NCI-H748 (cell line): ENCODE results near the gene IFIT3.

Source experiments
- DNase-seq: peaks from one replicate; lab custom pipeline; 2025; ENCODE audit not compliant: unreplicated experiment; lab: John Stamatoyannopoulos, UW

The IFIT3 gene

DNA sequence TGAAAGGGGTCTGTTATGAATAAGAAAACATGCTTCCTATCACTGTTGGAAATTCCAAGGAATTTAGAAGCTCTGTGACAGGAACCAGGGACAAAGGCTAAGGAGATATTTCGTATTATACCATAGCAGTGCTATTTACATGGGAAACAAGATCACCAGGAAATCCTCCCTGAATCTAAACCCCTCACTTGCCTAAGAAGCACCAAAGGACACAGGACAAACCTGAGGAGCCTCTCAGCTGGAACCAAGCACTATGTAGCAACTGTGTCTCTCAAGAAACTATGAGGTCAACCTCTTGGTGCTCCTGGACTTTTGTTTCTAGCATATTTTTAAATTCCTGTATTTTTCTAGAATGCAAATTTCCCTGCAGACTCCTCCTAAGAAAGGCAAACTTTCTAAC lies 29.3 kb downstream of the IFIT3 start:
- no peak for DNase-seq

GRCh38 chr10:89357975-89358374 lies 30.2 kb downstream of the IFIT3 start:
- no peak for DNase-seq

- DNase-seq, result peak; percentile 84
Observed at GRCh38 chr10:89360157-89360556, 32.4 kb downstream of the IFIT3 start.

GRCh38 chr10:89362929-89363328 lies 35.1 kb downstream of the IFIT3 start:
- no peak for DNase-seq

DNA sequence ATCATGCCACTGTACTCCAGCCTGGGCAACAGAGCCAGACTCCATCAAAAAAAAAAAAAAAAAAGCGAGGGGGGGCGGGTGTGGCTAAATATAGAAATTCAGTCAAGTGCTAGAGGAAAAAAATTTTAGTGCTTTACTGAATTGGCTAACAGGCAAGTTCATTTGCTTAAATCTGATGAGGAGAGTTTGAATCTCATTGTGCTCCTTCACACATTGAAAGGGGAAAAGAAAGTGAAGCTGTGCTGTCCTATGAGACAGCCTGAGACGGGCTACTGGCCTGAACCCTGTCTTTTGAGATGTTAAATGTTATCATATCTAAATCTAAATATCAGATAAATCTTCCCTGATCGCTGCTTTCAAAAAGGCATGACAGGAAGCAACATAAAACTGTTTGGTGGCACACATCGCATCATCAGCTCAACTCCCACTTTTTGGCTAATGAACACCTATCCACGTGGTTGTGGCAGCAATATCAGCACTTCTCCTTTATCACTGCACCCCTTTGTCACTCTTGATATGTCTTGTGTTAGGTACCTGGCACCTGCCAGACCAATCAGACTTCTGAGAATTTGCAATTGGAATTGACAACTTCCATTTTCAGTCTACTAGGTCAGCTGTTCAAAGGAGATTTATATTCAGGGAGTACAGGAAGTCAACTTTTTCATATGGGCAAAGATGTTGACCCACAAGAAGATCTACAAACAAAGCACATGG lies 36.1 kb downstream of the IFIT3 start:
- no peak for DNase-seq

DNA sequence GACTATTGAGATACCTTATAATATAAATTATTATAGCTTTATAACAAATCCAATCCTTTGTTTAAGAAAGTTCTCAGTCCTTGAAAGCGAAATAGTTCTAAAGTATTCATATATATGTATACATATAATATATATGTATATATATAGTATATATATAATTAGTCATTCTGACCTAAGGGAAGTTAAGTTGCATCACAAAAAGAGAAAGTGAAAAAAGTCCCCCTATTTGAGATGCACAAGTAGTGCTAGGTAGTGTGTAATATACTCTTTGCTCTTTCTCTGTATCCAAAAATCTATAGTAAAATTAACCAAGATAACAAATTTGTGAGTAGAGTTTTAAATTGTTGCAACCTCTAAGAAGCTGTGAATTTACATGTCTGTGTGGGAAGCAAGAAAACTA lies 36.7 kb downstream of the IFIT3 start:
- DNase-seq, result no peak

GRCh38 chr10:89367529-89367928 lies 39.7 kb downstream of the IFIT3 start:
- DNase-seq, result peak; percentile 90

DNA sequence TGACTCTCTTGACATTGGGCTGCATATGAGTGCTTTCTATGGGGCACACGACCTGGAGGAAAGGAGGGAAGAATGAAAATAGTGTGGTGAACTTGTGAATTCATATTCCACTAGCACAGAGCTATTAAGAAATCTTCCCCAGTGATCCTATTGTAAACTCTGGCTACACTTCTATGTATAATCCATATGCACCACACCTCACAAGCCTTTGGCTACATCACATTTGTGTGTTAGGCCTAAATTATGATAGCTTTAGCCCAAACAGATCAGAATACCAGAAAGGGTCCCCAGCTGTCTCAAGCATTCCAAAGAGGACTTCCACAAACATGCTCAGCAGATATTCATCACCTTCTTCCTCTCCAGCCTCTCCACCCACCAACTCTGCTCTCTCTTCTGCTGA lies 40.3 kb downstream of the IFIT3 start:
- DNase-seq, result no peak

DNA sequence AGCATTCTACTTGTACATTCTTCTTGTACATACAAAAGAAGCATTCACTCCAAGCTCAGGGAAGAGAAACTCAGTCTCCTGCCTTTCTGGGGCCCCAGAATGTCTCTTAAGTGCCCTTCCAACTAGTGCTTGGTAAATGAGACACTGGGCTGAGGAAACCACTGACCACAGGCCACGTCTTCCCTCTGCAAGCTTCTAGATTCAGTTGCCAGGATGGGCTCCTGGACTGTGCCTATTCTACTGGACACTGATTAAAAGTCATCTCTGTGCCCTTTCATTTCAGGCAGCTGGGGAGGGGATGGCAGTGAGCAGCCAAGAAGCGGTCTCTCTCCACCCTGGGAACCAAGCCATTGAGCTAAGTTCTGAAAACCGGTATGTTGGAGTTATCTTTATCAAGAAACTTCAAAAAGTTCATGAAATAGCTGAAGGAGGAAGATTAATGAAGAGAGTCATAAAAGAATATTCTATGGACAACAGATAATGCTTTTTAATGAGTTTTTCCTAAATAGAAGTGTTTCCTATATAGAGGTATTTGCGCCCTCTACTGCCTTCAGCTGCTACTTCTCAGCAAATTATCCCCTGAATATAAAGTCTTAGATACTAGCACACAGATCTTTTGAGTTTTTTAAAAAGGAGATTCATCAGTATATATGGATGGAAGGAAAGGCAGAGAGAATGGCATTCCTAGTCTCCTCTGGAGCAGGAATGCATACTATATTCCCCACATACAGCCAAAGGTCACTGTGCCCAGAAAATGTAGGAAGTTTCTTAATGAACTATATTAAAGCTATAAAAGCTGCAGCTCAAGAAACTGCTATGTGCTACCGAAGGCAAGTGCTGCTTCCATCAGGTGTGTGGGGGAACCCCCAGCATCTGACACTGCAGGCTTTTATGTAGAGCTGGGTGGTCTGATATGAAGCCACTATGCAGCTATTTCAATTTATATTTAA lies 41.6 kb downstream of the IFIT3 start:
- DNase-seq, result peak; percentile 21

DNA sequence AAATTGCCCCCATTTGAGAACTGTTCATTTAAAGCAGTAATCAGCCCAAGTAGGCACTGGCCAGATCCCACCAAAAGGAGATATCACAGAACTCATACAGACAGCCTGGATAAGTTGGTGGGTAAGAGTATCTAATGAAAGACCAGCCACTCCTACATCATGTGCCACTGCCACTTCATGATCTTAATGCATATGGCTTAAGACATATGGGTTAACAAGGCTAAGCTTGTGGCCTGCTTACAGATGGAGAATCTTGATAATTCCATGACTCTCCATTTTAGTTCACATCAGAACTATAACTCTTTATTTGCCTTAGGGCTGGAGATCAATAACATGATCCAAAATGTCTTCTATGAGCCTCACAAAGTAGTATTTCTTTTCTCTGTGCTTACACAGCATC lies 43.3 kb downstream of the IFIT3 start:
- no peak for DNase-seq

- no peak for DNase-seq
Observed at GRCh38 chr10:89371987-89372386, 44.2 kb downstream of the IFIT3 start.

- DNase-seq, result peak; percentile 15
Observed at GRCh38 chr10:89373916-89374711, 46.3 kb downstream of the IFIT3 start.

DNA sequence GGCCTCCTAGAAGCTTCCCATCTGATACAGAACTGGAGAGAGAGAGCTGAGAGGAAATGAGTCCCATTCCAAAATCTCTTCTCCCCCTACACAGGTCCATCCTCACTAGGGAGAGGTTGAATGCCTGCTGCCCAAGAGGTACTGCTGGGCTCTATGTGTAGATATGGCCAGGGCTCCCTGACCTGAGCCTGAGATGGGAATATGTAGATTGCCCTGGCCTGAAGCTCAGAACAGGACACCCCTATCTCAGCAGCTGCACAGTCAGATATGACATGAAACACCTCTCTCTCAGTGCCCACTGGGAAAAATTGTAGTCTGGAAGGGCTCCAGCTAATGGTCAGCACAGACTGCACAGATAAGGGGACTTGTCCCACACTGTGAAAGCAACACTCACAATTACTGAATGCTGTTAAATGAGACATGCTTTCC lies 46.9 kb downstream of the IFIT3 start:
- no peak for DNase-seq

DNA sequence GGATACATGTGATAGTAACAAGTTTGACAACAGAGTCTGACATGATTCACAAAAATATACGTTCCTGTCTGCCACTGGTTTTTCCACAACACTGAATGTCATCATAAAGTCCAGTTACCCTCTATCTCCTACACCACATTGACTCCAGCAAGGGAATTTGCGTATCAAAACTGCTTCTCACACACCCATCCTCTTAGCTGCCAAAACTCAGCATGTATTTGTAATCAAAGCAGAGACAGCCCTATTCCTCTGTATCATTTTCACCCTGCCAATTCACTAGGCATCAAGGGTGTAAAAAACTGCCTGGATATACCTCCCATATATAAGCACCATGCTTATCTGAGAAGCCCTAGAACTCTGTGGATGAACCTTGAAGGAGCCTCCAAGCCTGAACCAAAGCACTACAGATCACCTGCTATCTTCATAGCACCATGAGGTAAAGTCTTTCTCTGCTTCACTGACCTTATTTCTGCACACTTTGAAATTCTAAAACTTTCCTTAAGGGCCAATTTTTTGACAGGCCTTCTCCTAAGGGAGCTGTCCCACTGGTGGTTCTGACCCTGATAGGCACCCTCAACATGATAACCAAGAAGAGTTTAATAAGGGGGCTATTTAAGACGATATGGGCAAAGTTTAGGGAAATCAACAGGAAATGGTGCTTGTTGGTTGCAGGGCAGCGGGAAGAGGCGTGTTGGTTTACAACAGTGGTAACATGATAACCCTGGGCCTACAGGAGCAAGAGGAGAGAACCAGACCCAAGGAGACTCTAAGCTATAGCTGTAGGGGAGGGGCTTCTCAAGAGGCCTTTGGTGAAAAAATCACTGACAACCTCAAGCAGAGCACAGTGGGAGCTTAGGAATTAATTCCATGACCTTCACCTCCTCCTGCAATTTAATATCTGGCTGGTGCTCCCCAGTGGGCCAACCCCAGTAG lies 50.2 kb downstream of the IFIT3 start, which contains the start of gene IFIT1B:
TSS of gene IFIT1B (plus strand) at position 352 of the 933 bp plus-strand sequence. CDS start at position 432, 80 bp downstream.
- DNase-seq, result no peak

GRCh38 chr10:89379103-89379502 lies 51.3 kb downstream of the IFIT3 start:
- no peak for DNase-seq

DNA sequence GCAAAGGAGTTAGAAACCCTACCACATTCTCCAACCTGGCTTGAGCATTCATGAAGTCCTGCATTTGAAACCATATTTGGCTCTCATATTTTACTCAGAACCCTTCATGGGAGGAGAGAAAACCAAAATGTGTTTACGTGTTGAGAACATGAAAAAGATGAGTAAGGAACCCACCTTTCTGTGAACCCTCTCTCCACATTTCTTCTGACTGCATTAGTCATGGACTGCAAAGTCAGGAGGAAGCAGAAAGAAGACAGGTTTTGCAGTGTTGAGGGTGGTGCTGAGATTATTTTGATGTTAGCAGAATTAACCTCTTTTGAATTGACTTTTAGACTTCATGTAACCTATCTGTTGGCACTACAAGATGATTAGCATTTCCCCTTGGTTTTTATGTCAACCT lies 55.0 kb downstream of the IFIT3 start:
- no peak for DNase-seq

DNA sequence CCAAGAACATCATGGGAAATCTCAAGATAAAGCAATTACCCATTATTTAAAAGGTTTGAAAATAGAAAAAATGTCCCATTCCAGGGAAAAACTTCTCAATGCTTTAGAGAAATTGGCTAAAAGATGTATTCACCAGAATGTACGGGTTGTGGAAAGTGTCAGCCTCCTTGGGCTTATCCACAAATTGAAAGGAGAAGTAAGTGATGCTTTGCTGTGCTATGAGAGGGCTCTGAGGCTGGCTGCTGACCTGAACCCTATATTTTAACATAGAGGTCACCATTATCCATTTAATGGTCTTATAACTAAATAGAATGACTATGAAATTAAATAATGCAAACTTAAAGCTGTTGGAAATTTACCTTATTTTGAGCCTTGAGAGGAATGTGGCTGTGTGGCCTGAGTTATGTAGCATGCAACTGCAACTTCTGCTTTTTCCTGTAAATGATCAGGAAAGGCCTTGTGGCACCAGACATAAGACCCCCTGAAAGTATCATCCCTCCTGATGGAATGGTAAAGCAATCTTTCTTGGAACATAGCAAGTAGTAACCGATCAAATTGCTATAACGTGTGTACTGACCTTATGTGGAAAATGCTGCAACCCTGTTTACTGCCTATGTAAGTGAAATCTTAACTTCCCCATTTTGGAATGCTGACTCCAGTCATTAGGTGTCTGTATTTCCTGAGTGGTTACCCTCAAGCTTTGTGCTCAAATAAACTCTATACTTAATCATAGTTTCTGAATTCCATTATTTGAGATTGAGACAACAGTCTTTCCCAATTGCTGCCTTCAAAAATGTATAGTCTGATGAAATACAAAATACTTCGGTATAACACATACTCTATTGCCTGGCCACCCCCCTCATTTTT lies 56.9 kb downstream of the IFIT3 start:
- DNase-seq, result no peak

DNA sequence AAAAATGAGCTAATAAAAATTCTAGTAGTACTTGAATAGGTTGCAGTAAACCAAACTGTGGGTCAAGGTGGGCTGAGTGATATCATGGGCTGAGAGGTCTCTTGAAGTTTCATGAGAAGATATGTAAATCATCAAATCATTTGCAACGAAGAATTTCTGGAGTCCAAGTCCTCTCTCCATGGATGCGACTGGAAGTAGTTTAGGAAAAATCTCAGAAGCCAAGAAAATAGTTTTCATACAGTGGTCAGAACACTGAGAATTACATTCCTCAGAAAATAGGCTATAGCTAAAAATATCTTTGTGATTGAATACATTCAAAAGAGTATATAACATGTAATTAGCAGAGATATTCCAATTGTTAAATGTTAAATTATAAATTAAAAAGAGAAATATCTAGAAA lies 61.0 kb downstream of the IFIT3 start:
- DNase-seq, result no peak

GRCh38 chr10:89389254-89389653 lies 61.5 kb downstream of the IFIT3 start:
- DNase-seq, result peak; percentile 47
